GM21737 (cell line): Measurements from ENCODE around the gene GNAO1.
A peak's percentile ranks its signal among the peaks of the same experiment; 100 is the strongest.

Experiments
- ATAC-seq: cut with Tn5 transposase; IDR thresholded peaks from one replicate; pipeline ENCODE4 v1.9.1; 2021; ENCODE audit warnings: mild to moderate bottlenecking, moderate library complexity; ENCODE audit not compliant: unreplicated experiment

GNAO1 gene

GRCh38 chr16:56344518-56345405 is 153.5 kb downstream of the GNAO1 start:
- ATAC-seq = no peak

GRCh38 chr16:56345406-56346050 is 154.2 kb downstream of the GNAO1 start:
- no peak for ATAC-seq

DNA sequence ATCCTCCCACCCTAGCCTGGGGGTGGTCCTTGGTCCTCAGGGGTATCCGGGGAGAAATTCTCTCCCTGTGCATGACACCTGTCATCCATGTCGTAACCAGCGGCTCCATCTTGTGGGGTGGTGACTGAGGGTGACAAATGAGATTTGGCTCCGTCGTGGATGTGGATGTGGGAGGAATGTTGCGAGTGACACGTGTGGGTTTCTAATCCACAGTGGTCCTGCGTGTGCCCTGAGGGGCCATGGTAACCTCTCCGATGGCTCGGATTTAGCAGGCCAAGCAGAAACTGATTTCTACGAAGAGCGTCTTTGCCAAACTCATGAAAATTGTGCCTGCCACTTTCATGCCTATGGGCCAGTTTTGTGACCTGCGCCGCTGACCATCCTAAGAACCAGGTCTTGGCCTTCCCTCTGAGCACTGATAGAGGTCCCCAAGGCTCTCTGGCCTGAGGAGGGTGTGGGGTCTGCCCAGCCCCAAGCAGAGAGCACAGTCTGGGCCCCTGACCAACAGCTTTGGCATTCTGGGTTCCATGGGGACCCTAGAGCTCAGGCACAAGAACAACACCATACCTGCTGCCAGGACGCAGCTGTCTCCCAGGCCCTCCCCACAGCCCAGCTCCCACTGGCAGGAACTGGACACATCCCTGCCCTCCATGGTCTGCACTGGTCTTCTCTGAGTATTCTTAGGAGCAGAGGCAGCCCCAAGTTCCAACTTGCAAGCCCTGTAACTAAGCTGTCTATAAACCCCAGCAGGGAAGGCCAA is 155.0 kb downstream of the GNAO1 start:
- ATAC-seq = no peak

GRCh38 chr16:56347166-56347565 is 155.9 kb downstream of the GNAO1 start:
- no peak for ATAC-seq

GRCh38 chr16:56347670-56348069 is 156.4 kb downstream of the GNAO1 start:
- no peak for ATAC-seq

GRCh38 chr16:56348168-56349085 is 157.1 kb downstream of the GNAO1 start:
- ATAC-seq = no peak

GRCh38 chr16:56349086-56349415 is 157.8 kb downstream of the GNAO1 start:
- no peak for ATAC-seq

GRCh38 chr16:56349711-56350161 is 158.4 kb downstream of the GNAO1 start:
- ATAC-seq = no peak

- no peak for ATAC-seq
Observed at GRCh38 chr16:56350491-56351405, 159.5 kb downstream of the GNAO1 start.

DNA sequence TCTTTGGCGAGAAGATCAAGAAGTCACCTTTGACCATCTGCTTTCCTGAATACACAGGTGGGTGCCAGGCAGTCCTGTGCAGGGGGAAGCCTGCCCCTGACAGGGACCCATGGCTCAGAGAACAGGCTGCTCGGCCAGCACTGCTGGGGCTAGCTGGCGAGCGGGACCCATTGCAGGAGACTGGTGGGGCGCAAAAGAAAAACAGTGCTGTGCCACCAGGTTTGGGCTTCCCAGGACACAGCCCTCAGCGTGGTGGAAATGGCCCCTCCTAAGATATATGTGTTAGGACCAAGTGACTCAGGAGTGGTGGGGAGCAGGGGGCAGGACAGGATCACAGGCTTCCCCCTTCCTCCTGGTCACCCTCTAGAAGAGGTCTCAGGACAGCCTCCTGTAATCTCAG is 160.2 kb downstream of the GNAO1 start:
- ATAC-seq = no peak

DNA sequence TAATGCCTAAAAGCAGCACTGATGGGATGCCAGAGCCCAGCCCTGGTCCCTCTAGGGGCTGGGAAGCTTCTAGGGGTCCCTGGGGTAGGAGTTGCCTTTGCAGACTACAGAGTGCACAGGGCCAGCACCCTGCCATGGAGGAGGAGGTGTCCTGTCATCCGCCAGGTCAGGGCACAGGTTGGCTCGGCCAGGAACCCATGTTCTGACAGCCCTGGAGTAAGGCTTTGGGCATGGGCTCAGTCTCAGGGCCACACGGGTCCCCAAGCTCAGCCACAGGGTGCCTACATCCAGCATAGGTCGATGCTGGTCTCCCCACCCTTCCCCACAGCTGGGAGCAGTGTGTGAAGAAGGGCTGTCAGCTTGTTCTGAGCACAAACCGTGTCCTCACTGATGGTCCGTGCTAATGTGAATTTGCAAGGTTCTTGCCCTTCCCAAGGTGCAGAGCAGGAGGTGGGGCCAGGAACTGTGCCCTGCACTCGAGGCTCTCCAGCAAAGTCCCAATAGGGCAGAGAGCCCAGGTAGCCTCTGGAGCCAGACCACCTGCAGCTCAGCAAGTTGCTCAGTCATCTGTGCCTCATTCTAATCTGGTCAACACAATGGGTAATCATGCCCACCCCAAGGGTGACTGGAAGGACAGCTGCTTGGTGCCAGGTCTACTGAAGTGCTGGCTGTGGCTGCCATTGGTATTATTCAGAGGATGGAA is 161.2 kb downstream of the GNAO1 start:
- no peak for ATAC-seq

GRCh38 chr16:56353054-56353921 is 162.0 kb downstream of the GNAO1 start:
- ATAC-seq = no peak

DNA sequence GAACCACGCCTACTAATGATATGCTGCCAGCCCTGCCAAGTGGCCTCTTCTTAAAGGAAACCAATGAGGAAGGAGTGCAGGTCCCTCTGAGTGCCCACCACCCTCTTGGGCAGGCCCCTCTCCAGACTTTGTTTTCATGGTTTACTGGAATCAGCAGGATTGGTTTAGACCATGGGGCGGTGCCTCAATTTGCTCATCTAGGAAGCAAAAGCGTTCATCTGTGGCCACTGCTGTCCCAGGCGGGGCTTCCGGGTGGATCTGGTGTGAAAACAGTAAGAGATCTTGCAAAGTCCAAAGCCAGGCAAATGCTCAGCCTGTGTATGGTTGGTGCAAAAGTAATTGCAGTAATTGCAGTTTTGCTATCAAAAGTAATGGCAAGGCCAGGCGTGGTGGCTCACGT is 162.7 kb downstream of the GNAO1 start:
- ATAC-seq = no peak

GRCh38 chr16:56354746-56355145 is 163.5 kb downstream of the GNAO1 start:
- no peak for ATAC-seq

DNA sequence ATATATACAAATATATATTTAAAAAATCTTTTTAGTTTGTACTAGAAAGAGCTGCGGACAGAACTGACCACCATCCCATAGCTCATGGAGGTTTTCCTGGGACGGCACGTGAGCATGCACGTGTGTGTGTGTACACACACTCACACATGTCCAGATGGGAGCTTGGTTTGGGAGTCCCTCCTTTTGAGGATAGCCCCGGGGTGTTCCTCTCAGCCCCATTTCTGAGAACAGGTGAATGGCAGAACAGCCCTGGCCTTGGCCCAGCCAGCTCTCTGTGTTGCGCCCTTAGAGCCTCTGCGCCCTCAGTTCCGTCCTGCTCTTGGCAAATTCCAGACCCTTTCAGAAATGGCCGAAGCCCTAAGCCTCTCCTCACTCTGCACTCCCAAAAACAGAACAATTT is 163.9 kb downstream of the GNAO1 start:
- ATAC-seq = no peak

DNA sequence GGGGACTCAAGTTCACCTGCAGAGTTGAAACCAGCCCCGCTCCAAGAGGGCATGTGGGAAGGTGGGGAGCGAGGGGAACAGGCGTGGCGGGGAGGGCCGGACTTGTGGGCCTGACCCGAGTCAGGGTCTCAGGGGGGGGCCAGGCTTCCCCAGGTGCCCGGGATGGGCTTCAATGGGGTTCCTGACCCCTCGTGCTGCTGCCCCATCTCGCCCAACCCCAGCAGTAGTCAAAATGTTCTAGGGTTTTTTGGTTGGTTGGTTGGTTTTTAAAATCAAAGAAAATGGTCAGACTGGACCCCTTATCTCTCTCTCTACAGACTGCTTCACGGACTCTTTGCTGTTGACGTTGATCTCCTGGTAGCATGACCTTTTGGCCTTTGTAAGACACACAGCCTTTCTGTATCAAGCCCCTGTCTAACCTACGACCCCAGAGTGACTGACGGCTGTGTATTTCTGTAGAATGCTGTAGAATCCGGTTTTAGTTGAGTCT is 164.5 kb downstream of the GNAO1 start:
- ATAC-seq = no peak

GRCh38 chr16:56356276-56357240 is 165.3 kb downstream of the GNAO1 start:
- ATAC-seq = peak; percentile 87
